Liver (tissue), 9 donors: ENCODE measurements around the gene RBM18. TPM values are rescaled to one million over a fixed set of nuclear protein-coding genes. Genes with fewer than 3 reads are reported as not detected.

ENCODE experiments used
- DNase-seq: peaks from one replicate; pipeline ENCODE4 v3.0.0-alpha.2; 2017; ENCODE audit warnings: low spot score
- H3K27ac ChIP-seq, 2 donors: one replicate each; pipeline ENCODE4 v1.7.0; 2013; ENCODE audit warnings: inconsistent platforms in 2 of 2, low read length in 2 of 2, control low read depth in 1 of 2, low read depth in 1 of 2, mild to moderate bottlenecking in 1 of 2
- H3K27me3 ChIP-seq, 4 donors: one replicate each; pipeline versions ENCODE4 v1.6.1 to v1.7.0; 2013; ENCODE audit warnings: low read length in 3 of 4, inconsistent platforms in 1 of 4, mild to moderate bottlenecking in 1 of 4, moderate library complexity in 1 of 4; ENCODE audit not compliant: control insufficient read depth in 4 of 4, insufficient read depth in 4 of 4
- H3K36me3 ChIP-seq, 4 donors: one replicate each; pipeline versions ENCODE4 v1.6.1 to v1.7.0; 2013; ENCODE audit warnings: low read length in 3 of 4, mild to moderate bottlenecking in 3 of 4, low read depth in 1 of 4, moderate library complexity in 1 of 4; ENCODE audit not compliant: control insufficient read depth in 4 of 4, insufficient read depth in 3 of 4
- H3K4me1 ChIP-seq, 4 donors: one replicate each; pipeline versions ENCODE4 v1.6.1 to v1.7.0; 2013; ENCODE audit warnings: low read length in 3 of 4, mild to moderate bottlenecking in 3 of 4, moderate library complexity in 1 of 4; ENCODE audit not compliant: control insufficient read depth in 4 of 4, insufficient read depth in 4 of 4
- H3K4me3 ChIP-seq, 3 donors: one replicate each; pipeline versions ENCODE4 v1.6.1 to v1.7.0; 2013; ENCODE audit warnings: low read length in 3 of 3, control low read depth in 1 of 3, low read depth in 1 of 3, mild to moderate bottlenecking in 1 of 3
- H3K9ac ChIP-seq, 2 donors: one replicate each; pipeline ENCODE4 v1.7.0; 2013; ENCODE audit warnings: low read length in 2 of 2, mild to moderate bottlenecking in 2 of 2, moderate library complexity in 2 of 2, control low read depth in 1 of 2, low read depth in 1 of 2
- H3K9me3 ChIP-seq, 4 donors: one replicate each; pipeline versions ENCODE4 v1.6.1 to v1.7.0; 2013; ENCODE audit warnings: low read length in 3 of 4; ENCODE audit not compliant: control insufficient read depth in 4 of 4
- EGR1 ChIP-seq, 2 donors: IDR thresholded peaks; 2 replicates each; pipeline ENCODE4 v1.6.1; 2016 to 2018; ENCODE audit warnings: antibody characterized with exemption in 2 of 2, low read depth in 2 of 2
- FOXA1 ChIP-seq: IDR thresholded peaks from 2 replicates; pipeline ENCODE4 v1.6.1; 2016; ENCODE audit warnings: antibody characterized with exemption
- FOXA2 ChIP-seq: IDR thresholded peaks from 2 replicates; pipeline ENCODE4 v1.6.1; 2016; ENCODE audit warnings: antibody characterized with exemption
- GABPA ChIP-seq, 2 donors: IDR thresholded peaks in 1 of 2; conservative IDR thresholded peaks in 1 of 2; 2 replicates each; pipeline ENCODE4 v1.6.1; 2016; ENCODE audit warnings: antibody characterized with exemption in 2 of 2, mild to moderate bottlenecking in 1 of 2, moderate library complexity in 1 of 2
- HNF4A ChIP-seq, 2 donors: conservative IDR thresholded peaks; 2 replicates each; pipeline ENCODE4 v1.6.1; 2016; ENCODE audit warnings: antibody characterized with exemption in 2 of 2, mild to moderate bottlenecking in 2 of 2
- HNF4G ChIP-seq: IDR thresholded peaks from 2 replicates; pipeline ENCODE4 v1.6.1; 2016; ENCODE audit warnings: antibody characterized with exemption
- JUND ChIP-seq, 2 donors: IDR thresholded peaks; 2 replicates each; pipeline ENCODE4 v1.6.1; 2016; ENCODE audit warnings: antibody characterized with exemption in 2 of 2
- NR2F2 ChIP-seq: IDR thresholded peaks from 2 replicates; pipeline ENCODE4 v1.6.1; 2016; ENCODE audit warnings: antibody characterized with exemption
- RAD21 ChIP-seq, 2 donors: IDR thresholded peaks; 2 replicates each; pipeline ENCODE4 v1.6.1; 2016; ENCODE audit warnings: antibody characterized with exemption in 2 of 2, mild to moderate bottlenecking in 2 of 2
- RXRA ChIP-seq, 2 donors: IDR thresholded peaks; 2 replicates each; pipeline ENCODE4 v1.6.1; 2017 to 2018; ENCODE audit warnings: antibody characterized with exemption in 2 of 2, mild to moderate bottlenecking in 1 of 2
- SP1 ChIP-seq: IDR thresholded peaks from 2 replicates; pipeline ENCODE4 v1.6.1; 2018; ENCODE audit warnings: antibody characterized with exemption, mild to moderate bottlenecking
- WGBS: extraction: QIAGEN DNeasy Blood & Tissue Kit; methylation state at CpG from one replicate; pipeline ENCODE4 v1.1.7; 2013; 5-methylcytosine and 5-hydroxymethylcytosine counted together
- polyA plus RNA-seq, 2 donors: library from polyadenylated mRNA; stranded (reverse) in 1 of 2; unstranded in 1 of 2; fragments of 200-250 nt in 1 of 2; fragments of >200 nt in 1 of 2; fragmentation: Nextera tagmentation in 1 of 2; extraction: Ambion mirVana in 1 of 2; gene quantifications; one replicate each; pipeline versions ENCODE4 v1.2.1 to v1.2.3, GENCODE V29; 2013 to 2015
- total RNA-seq, 2 donors: library from RNA; depleted of rRNA; stranded (reverse); fragments of >200 nt; gene quantifications; one replicate each; pipeline ENCODE4 v1.2.3, GENCODE V29; 2014
- TF ChIP-seq, protein P1 (sequence below): fragments of 150-350 bp; IDR thresholded peaks from 2 replicates; pipeline ENCODE4 v1.5.1; 2017; ENCODE audit warnings: improper control_type of control experiment, low read depth, low read length; ENCODE audit not compliant: missing input control
- TF ChIP-seq, protein P2 (sequence below): IDR thresholded peaks from 2 replicates; pipeline ENCODE4 v1.6.1; 2016; ENCODE audit warnings: antibody characterized with exemption
- TF ChIP-seq, protein P3 (sequence below): IDR thresholded peaks from 2 replicates; pipeline ENCODE4 v1.6.1; 2016; ENCODE audit warnings: antibody characterized with exemption
- TF ChIP-seq, protein P4 (sequence below): IDR thresholded peaks from 2 replicates; pipeline ENCODE4 v1.6.1; 2016; ENCODE audit warnings: antibody characterized with exemption, mild to moderate bottlenecking
- TF ChIP-seq, protein P5 (sequence below): IDR thresholded peaks from 2 replicates; pipeline ENCODE4 v1.6.1; 2016; ENCODE audit warnings: antibody characterized with exemption
- donor health status: healthy.
- donor health status: healthy.
- donor health status: healthy.
- donor health status: healthy.
- donor health status: healthy.

The RBM18 gene
- total and polyA plus RNA-seq, 4 donors = 3.4 to 7.7 (median 5.5) TPM

DNA sequence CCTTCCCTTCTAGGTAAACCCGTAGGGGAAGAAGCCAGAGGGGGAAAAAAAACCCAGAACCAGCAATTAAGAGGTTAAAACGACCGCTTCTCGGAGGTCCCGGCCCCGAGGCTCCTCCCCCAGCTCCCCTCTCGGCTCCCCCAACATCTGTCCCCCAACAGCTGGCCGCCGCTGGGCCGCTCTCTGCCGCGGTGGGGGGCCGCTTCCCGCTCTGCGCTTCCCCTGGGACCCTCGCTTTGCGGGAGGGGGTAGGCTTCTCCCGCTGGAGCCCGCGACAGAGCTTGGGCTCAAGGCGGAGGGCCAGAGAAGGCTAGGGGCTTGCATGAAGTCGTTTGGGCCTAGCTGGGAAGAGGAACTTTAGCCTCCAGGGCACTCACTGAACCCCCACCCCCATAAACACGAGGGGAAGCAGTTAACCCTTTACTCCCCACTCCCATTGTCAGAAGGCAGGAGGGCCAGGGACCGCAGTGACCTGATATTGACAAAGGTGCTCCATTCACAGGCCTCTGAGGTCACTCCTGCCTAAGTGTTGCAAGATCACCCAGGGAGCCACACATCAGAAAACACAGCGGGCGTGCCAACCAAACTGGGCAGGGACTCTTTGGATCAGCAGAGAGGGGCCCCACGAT lies 43.3 kb downstream of the RBM18 start:
- DNase-seq = no peak
- H3K4me3 ChIP-seq = no peak overlapping the region
- H3K36me3 ChIP-seq = no peaks in the 10 kb centered on the region
- peaks cover 0 to 2% (median 0%) of the 10 kb centered on the region in 4 donors for H3K9me3 ChIP-seq
- peaks cover 4 to 36% (median 14%) of the 10 kb centered on the region in 4 donors for H3K27me3 ChIP-seq
- WGBS = 19% methylated on average over 27 of the region's 27 CpGs
- no peak overlapping the region for H3K9ac ChIP-seq
- TF ChIP-seq FOXA2 = peak; percentile 29
- TF ChIP-seq, protein P1, sequence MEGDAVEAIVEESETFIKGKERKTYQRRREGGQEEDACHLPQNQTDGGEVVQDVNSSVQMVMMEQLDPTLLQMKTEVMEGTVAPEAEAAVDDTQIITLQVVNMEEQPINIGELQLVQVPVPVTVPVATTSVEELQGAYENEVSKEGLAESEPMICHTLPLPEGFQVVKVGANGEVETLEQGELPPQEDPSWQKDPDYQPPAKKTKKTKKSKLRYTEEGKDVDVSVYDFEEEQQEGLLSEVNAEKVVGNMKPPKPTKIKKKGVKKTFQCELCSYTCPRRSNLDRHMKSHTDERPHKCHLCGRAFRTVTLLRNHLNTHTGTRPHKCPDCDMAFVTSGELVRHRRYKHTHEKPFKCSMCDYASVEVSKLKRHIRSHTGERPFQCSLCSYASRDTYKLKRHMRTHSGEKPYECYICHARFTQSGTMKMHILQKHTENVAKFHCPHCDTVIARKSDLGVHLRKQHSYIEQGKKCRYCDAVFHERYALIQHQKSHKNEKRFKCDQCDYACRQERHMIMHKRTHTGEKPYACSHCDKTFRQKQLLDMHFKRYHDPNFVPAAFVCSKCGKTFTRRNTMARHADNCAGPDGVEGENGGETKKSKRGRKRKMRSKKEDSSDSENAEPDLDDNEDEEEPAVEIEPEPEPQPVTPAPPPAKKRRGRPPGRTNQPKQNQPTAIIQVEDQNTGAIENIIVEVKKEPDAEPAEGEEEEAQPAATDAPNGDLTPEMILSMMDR = no peak
- no peak for TF ChIP-seq EGR1 (IDR thresholded peaks at IDR 0.05; ENCODE audit: low read depth in 2 of 2)
- TF ChIP-seq GABPA (IDR thresholded peaks at IDR 0.05 in 1 of 2, conservative IDR thresholded peaks at IDR 0.05 in 1 of 2) = no peak
- TF ChIP-seq, protein P2, sequence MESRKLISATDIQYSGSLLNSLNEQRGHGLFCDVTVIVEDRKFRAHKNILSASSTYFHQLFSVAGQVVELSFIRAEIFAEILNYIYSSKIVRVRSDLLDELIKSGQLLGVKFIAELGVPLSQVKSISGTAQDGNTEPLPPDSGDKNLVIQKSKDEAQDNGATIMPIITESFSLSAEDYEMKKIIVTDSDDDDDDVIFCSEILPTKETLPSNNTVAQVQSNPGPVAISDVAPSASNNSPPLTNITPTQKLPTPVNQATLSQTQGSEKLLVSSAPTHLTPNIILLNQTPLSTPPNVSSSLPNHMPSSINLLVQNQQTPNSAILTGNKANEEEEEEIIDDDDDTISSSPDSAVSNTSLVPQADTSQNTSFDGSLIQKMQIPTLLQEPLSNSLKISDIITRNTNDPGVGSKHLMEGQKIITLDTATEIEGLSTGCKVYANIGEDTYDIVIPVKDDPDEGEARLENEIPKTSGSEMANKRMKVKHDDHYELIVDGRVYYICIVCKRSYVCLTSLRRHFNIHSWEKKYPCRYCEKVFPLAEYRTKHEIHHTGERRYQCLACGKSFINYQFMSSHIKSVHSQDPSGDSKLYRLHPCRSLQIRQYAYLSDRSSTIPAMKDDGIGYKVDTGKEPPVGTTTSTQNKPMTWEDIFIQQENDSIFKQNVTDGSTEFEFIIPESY = no peak
- no peak for TF ChIP-seq NR2F2
- TF ChIP-seq JUND (IDR thresholded peaks at IDR 0.05) = no peak
- peaks cover 12 to 23% (median 17%) of the 10 kb centered on the region in 4 donors for H3K4me1 ChIP-seq
- no peak overlapping the region for H3K27ac ChIP-seq

DNA sequence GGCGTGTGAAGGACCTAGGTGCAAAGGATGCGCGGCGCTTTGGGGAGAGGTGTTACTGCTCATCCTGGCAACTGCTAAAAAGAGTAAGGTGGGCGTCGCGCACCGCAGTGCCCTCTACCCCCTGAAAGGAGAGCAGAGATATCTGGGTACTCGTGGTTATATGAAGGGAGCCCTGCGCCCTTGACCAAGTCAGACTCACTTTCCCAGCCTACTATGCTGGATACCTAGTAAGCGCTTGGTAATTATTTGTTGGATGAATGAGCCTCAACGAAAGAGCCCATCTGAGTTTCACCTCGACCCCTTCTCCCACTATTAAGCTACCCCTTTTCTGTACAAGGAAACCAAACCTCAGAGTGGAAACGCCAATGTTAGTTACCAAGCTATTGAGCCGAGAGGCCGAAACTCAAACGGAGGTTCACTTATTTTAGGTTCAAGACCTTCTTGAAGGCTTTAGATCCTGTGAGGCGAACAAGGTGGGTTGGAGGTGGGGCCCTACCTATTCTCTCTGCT lies 43.9 kb downstream of the RBM18 start:
- peaks cover 4 to 40% (median 16%) of the 10 kb centered on the region in 4 donors for H3K27me3 ChIP-seq
- TF ChIP-seq FOXA2 (no peak), RAD21 (IDR thresholded peaks at IDR 0.05) (no peak), NR2F2 (no peak), HNF4A (conservative IDR thresholded peaks at IDR 0.05) (no peak), GABPA (IDR thresholded peaks at IDR 0.05 in 1 of 2, conservative IDR thresholded peaks at IDR 0.05 in 1 of 2) (no peak), FOXA1 (no peak), RXRA (IDR thresholded peaks at IDR 0.05) (no peak), SP1 (no peak), HNF4G (no peak)
- TF ChIP-seq, protein P3, sequence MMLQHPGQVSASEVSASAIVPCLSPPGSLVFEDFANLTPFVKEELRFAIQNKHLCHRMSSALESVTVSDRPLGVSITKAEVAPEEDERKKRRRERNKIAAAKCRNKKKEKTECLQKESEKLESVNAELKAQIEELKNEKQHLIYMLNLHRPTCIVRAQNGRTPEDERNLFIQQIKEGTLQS = no peak
- TF ChIP-seq, protein P4, sequence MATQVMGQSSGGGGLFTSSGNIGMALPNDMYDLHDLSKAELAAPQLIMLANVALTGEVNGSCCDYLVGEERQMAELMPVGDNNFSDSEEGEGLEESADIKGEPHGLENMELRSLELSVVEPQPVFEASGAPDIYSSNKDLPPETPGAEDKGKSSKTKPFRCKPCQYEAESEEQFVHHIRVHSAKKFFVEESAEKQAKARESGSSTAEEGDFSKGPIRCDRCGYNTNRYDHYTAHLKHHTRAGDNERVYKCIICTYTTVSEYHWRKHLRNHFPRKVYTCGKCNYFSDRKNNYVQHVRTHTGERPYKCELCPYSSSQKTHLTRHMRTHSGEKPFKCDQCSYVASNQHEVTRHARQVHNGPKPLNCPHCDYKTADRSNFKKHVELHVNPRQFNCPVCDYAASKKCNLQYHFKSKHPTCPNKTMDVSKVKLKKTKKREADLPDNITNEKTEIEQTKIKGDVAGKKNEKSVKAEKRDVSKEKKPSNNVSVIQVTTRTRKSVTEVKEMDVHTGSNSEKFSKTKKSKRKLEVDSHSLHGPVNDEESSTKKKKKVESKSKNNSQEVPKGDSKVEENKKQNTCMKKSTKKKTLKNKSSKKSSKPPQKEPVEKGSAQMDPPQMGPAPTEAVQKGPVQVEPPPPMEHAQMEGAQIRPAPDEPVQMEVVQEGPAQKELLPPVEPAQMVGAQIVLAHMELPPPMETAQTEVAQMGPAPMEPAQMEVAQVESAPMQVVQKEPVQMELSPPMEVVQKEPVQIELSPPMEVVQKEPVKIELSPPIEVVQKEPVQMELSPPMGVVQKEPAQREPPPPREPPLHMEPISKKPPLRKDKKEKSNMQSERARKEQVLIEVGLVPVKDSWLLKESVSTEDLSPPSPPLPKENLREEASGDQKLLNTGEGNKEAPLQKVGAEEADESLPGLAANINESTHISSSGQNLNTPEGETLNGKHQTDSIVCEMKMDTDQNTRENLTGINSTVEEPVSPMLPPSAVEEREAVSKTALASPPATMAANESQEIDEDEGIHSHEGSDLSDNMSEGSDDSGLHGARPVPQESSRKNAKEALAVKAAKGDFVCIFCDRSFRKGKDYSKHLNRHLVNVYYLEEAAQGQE = no peak
- TF ChIP-seq, protein P5, sequence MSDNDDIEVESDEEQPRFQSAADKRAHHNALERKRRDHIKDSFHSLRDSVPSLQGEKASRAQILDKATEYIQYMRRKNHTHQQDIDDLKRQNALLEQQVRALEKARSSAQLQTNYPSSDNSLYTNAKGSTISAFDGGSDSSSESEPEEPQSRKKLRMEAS = no peak
- TF ChIP-seq, protein P1 = no peak
- no peak overlapping the region for H3K9ac ChIP-seq
- WGBS = 27% methylated on average over 18 of the region's 18 CpGs
- H3K9me3 ChIP-seq = peaks cover 0 to 2% (median 0%) of the 10 kb centered on the region in 4 donors
- peaks cover 6 to 17% (median 12%) of the 10 kb centered on the region in 4 donors for H3K4me1 ChIP-seq
- H3K27ac ChIP-seq = no peak overlapping the region
- H3K4me3 ChIP-seq = no peak overlapping the region
- no peak for DNase-seq
- no peaks in the 10 kb centered on the region for H3K36me3 ChIP-seq
